Mucosa of descending colon (tissue), 3 donors: ENCODE measurements around the gene ANKS1B. TPM values are rescaled to one million over a fixed set of nuclear protein-coding genes. Genes with fewer than 3 reads are reported as not detected.
"Not testable (repeated sequence)": the region's sequence is repeated elsewhere in the genome, so short reads cannot be mapped to it uniquely, and the experiment has no call there.

ENCODE experiments used
- ATAC-seq: fragments of 200-7000 bp; cut with Tn5 transposase; one replicate; pipeline ENCODE4 v1.9.1; 2020; ENCODE audit warnings: mild to moderate bottlenecking, moderate library complexity
- DNase-seq, 3 donors: peaks; one replicate each; pipeline ENCODE4 v3.0.0-alpha.2; 2020
- H3K36me3 ChIP-seq: fragments of 200-600 bp; one replicate; pipeline ENCODE4 v1.8.0; 2021; ENCODE audit warnings: low read depth, mild to moderate bottlenecking
- H3K4me1 ChIP-seq: fragments of 200-600 bp; one replicate; pipeline ENCODE4 v1.8.0; 2021; ENCODE audit warnings: low read depth, mild to moderate bottlenecking
- H3K4me3 ChIP-seq: fragments of 200-600 bp; one replicate; pipeline ENCODE4 v1.8.0; 2021; ENCODE audit warnings: mild to moderate bottlenecking
- H3K9me3 ChIP-seq: fragments of 200-600 bp; one replicate; pipeline ENCODE4 v1.8.0; 2021; ENCODE audit warnings: mild to moderate bottlenecking
- CTCF ChIP-seq: fragments of 200-600 bp; IDR thresholded peaks from one replicate; pipeline ENCODE4 v1.8.0; 2022; ENCODE audit warnings: antibody characterized with exemption, mild to moderate bottlenecking
- intact Hi-C, 2 donors: fragments of 100-400 bp; cut with DNase I in 1 of 2; cut with micrococcal nuclease in 1 of 2; formaldehyde crosslinking; loops; one replicate each; pipeline versions ENCODE4 v1.11.0 to v1.11.1; 2022; cut with DNase I, micrococcal nuclease
- total RNA-seq, 3 donors: library from RNA; stranded (reverse); fragmentation: NEBNext Ultra II Directional in 2 of 3; extraction: Animal tissue kit (Norgen Biotek cat#: 25700) in 2 of 3; gene quantifications; one replicate each; pipeline versions ENCODE4 v1.2.1 to v1.2.4, GENCODE V29; 2021 to 2023
- donor health status: DM: no; HTN: no; CAD: no; lungs with moderate emphysema.
- donor health status: DM: no; HTN: no; CAD: no.
- donor health status: DM: no; HTN: yes; CAD: no.

The ANKS1B gene
- total RNA-seq, 3 donors from 2014 or later: 1.1 to 22.2 (median 2.3) TPM

- no peak for TF ChIP-seq CTCF
- intact Hi-C loops: no loop called here
- ATAC-seq: no peak
These were observed 734.6 kb downstream of the ANKS1B start for GRCh38 chr12:99250091-99250490.

GRCh38 chr12:99249543-99249942 is 735.2 kb downstream of the ANKS1B start:
- DNase-seq (no peak), ATAC-seq (no peak)
- TF ChIP-seq CTCF: no peak
- H3K4me1 ChIP-seq: no peaks in the 10 kb centered on the region
- intact Hi-C loops: no loop called here
- H3K36me3 ChIP-seq: no peaks in the 10 kb centered on the region
- H3K4me3 ChIP-seq: no peak overlapping the region
- no peaks in the 10 kb centered on the region for H3K9me3 ChIP-seq

More at GRCh38 chr12:99250091-99250490, 734.6 kb downstream of the ANKS1B start:
- no peak for DNase-seq
- Histone ChIP-seq H3K9me3 (no peaks in the 10 kb centered on the region), H3K4me3 (no peak overlapping the region), H3K36me3 (no peaks in the 10 kb centered on the region), H3K4me1 (no peaks in the 10 kb centered on the region)

- H3K4me1 ChIP-seq, H3K36me3 ChIP-seq, ATAC-seq, DNase-seq, H3K4me3 ChIP-seq, intact Hi-C loops: not testable (repeated sequence)
- peaks cover 34% of the 10 kb centered on the region for H3K9me3 ChIP-seq
These were observed 746.7 kb downstream of the ANKS1B start for GRCh38 chr12:99237907-99238538.

- Histone ChIP-seq H3K36me3 (no peaks in the 10 kb centered on the region), H3K9me3 (peaks cover 27% of the 10 kb centered on the region), H3K4me3 (no peak overlapping the region), H3K4me1 (no peaks in the 10 kb centered on the region)
- DNase-seq: no peak
- TF ChIP-seq CTCF: no peak
- no peak for ATAC-seq
- intact Hi-C loops: no loop called here
These were observed 749.4 kb downstream of the ANKS1B start for GRCh38 chr12:99235381-99235780.

- Histone ChIP-seq H3K4me3 (no peak overlapping the region), H3K4me1 (no peaks in the 10 kb centered on the region), H3K36me3 (no peaks in the 10 kb centered on the region), H3K9me3 (peaks cover 23% of the 10 kb centered on the region)
- DNase-seq: no peak
- no peak for ATAC-seq
- no peak for TF ChIP-seq CTCF
- intact Hi-C loops: no loop called here
These were observed 750.0 kb downstream of the ANKS1B start for GRCh38 chr12:99234702-99235101.

GRCh38 chr12:99232324-99232723 is 752.4 kb downstream of the ANKS1B start:
- no peak overlapping the region for H3K4me3 ChIP-seq
- no peaks in the 10 kb centered on the region for H3K36me3 ChIP-seq
- TF ChIP-seq CTCF: no peak
- peaks cover 12% of the 10 kb centered on the region for H3K9me3 ChIP-seq
- intact Hi-C loops: no loop called here
- H3K4me1 ChIP-seq: no peaks in the 10 kb centered on the region
- ATAC-seq (no peak), DNase-seq (no peak)
